HEK293T (cell line): ENCODE results near the gene TLCD1.
"Not testable (repeated sequence)": the region's sequence is repeated elsewhere in the genome, so short reads cannot be mapped to it uniquely, and the experiment has no call there.

Experiments used
- CTCF ChIA-PET: fragments of 350-600 bp; formaldehyde crosslinking; extraction: SDS; loops from one replicate; lab custom pipeline; 2021; ENCODE audit warnings: antibody characterized with exemption, inconsistent platforms; lab: Yijun Ruan, JAX
- POLR2A ChIA-PET: fragments of 350-600 bp; formaldehyde crosslinking; extraction: SDS; loops from one replicate; lab custom pipeline; 2020; ENCODE audit warnings: antibody characterized with exemption, inconsistent platforms; lab: Yijun Ruan, JAX
- DNase-seq: peaks from one replicate; pipeline ENCODE4 v3.0.0; 2012; ENCODE audit warnings: mixed read lengths; ENCODE audit errors: extremely low spot score
- ARNT ChIP-seq: fragments of 450-650 bp; IDR thresholded peaks from 2 replicates; pipeline ENCODE4 v1.6.1; 2017; ENCODE audit warnings: mild to moderate bottlenecking
- BHLHE40 ChIP-seq: fragments of 450-650 bp; IDR thresholded peaks from 2 replicates; pipeline ENCODE4 v1.6.1; 2016; ENCODE audit warnings: mild to moderate bottlenecking, moderate library complexity, borderline replicate concordance
- CTBP1 ChIP-seq: fragments of 450-650 bp; IDR thresholded peaks from 2 replicates; pipeline ENCODE4 v1.6.1; 2016; ENCODE audit warnings: borderline replicate concordance
- ELF4 ChIP-seq: fragments of 450-650 bp; IDR thresholded peaks from 2 replicates; pipeline ENCODE4 v1.6.1; 2017; ENCODE audit warnings: antibody characterized with exemption
- FOXA1 ChIP-seq: fragments of 450-650 bp; IDR thresholded peaks from 2 replicates; pipeline ENCODE4 v1.6.1; 2016; ENCODE audit warnings: mild to moderate bottlenecking
- FOXK2 ChIP-seq: fragments of 450-650 bp; IDR thresholded peaks from 2 replicates; pipeline ENCODE4 v1.6.1; 2016; ENCODE audit warnings: mild to moderate bottlenecking
- FOXM1 ChIP-seq: fragments of 450-650 bp; IDR thresholded peaks from 2 replicates; pipeline ENCODE4 v1.6.1; 2017; ENCODE audit warnings: mild to moderate bottlenecking, borderline replicate concordance
- HDGF ChIP-seq: fragments of 450-650 bp; IDR thresholded peaks from 2 replicates; pipeline ENCODE4 v1.6.1; 2017; ENCODE audit warnings: antibody characterized with exemption, borderline replicate concordance
- L3MBTL2 ChIP-seq: fragments of 450-650 bp; conservative IDR thresholded peaks from 2 replicates; pipeline ENCODE4 v1.6.1; 2016; ENCODE audit warnings: mild to moderate bottlenecking
- LEF1 ChIP-seq: fragments of 450-650 bp; IDR thresholded peaks from 2 replicates; pipeline ENCODE4 v1.6.1; 2017; ENCODE audit warnings: mild to moderate bottlenecking, borderline replicate concordance
- NFRKB ChIP-seq: fragments of 450-650 bp; IDR thresholded peaks from 2 replicates; pipeline ENCODE4 v1.6.1; 2016; ENCODE audit warnings: mild to moderate bottlenecking, moderate library complexity
- SP1 ChIP-seq: fragments of 450-650 bp; IDR thresholded peaks from 2 replicates; pipeline ENCODE4 v1.6.1; 2017
- TARDBP ChIP-seq: fragments of 450-650 bp; IDR thresholded peaks from 2 replicates; pipeline ENCODE4 v1.6.1; 2016
- TF ChIP-seq, protein P1 (sequence below): fragments of 450-650 bp; IDR thresholded peaks from 2 replicates; pipeline ENCODE4 v1.6.1; 2016

Gene TLCD1

DNA sequence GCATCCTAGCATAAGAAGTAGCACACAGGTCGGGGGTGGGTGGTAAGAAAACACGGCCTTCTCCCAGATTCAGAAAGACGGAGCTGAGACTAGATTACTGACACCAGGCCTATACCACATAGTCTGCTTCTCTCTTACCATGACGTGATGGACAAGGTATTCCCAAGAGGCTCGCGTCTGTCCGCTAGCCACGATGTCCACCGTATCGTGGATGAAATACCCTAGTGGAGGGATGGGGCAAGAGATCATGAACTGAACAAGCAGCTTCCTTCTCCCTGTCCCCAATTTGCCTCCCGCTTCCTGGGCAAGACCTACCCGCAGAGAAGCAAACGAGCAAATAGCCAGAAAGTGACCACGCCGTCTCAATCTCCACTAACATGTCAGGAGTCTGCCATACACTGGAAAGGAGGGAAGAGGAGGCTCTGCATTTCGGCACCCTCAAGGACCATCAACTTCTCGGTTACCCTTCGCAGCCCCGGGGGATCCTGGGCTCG is 820 bp downstream of the TLCD1 start:
- ChIA-PET POLR2A (interaction anchor here (0.6 to 11.6 kb wide), 15 partner anchors 8 to 227 kb away, joined by 3 to 409 read pairs (median 8); partner anchors contain the start of genes FAM222B, FLOT2, PHF12 and PROCA1), CTCF (interaction anchor here (0.6 to 6.7 kb wide), 9 partner anchors 8 to 646 kb away, joined by 3 to 185 read pairs (median 3); partner anchors contain the start of gene PROCA1)
- no peak for DNase-seq
- TF ChIP-seq TARDBP (no peak), ELF4 (peak; percentile 46)

DNA sequence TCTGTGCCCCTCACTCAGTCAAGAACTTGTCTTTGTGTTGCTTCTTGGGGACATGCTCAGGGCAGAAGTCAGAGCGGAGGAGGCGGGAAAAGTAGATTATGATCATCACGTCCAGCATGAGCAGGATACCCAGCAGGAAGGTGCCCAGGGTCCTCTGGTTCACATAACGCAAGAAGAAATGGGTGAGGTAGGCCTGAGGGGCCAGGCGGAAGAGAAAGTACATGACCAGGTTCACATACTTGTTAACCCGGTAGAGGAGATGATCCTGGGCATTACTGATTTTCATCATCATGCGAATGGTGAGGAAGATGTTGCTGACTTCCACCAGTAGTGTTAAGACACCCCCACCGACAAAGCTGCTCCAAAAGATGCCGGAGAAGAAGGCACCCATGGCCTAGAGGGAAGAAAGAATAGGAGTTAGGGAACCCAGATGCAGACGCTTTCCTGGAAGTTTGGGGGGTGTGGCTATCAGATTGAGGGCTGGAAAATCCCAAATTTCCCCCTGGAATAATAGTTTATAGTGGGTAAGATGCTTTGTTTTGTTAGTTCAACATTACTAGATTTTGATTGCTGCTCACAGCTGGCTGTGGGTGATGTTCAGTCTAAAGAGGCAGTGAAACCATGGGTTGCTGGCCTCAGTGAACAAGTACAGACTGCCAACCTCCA is 1.4 kb downstream of the TLCD1 start:
- TF ChIP-seq NFRKB (no peak), HDGF (no peak), ARNT (no peak), LEF1 (no peak), ELF4 (0 out of 2 replicates have a peak, but pooled peaks have one; percentile 11), L3MBTL2 (0 out of 2 replicates have a peak, but pooled peaks have one; percentile 10), CTBP1 (0 out of 2 replicates have a peak, but pooled peaks have one; percentile 30)
- CTCF ChIA-PET = interaction anchor here (0.6 to 6.7 kb wide), 9 partner anchors 8 to 646 kb away, joined by 3 to 185 read pairs (median 3); partner anchors contain the start of gene PROCA1
- DNase-seq = no peak
- POLR2A ChIA-PET = interaction anchor here (0.6 to 11.6 kb wide), 16 partner anchors 8 to 228 kb away, joined by 3 to 409 read pairs (median 6); partner anchors contain the start of genes FAM222B, FLOT2, PHF12 and PROCA1

DNA sequence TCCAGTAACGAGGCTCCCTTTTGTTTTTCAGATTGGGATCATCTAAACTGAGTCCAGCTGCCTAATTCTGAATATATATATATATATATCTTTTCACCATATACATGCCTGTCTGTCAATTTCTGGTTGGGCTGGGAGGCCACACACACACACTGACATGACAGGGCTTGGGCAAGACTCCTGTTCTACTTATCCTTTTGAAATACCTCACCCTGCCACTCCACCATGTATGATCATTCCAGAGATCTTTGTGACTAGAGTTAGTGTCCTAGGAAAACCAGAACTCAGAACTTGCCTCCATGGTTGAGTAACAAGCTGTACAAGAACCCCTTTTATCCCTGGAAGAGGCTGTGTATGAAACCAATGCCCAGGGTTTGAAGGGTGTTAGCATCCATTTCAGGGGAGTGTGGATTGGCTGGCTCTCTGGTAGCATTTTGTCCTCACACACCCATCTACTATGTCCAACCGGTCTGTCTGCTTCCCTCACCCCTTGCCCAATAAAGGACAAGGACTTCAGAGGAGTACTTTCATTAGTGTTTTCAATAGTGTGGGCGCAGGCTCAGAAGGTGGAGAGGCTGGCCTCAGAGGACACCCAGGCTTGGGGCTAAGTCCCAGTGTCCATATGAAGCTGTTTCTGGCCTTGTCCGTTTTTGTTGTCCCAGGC is 2.1 kb downstream of the TLCD1 start:
- ChIA-PET CTCF (interaction anchor here (0.6 to 6.7 kb wide), 3 partner anchors 25 to 229 kb away, joined by 3 to 185 read pairs (median 5); no protein-coding TSS in a partner anchor), POLR2A (interaction anchor here (0.9 to 11.6 kb wide), 9 partner anchors 8 to 225 kb away, joined by 4 to 409 read pairs (median 10); partner anchors contain the start of genes FAM222B, FLOT2, PROCA1 and SDF2)
- not testable (repeated sequence) for DNase-seq

DNA sequence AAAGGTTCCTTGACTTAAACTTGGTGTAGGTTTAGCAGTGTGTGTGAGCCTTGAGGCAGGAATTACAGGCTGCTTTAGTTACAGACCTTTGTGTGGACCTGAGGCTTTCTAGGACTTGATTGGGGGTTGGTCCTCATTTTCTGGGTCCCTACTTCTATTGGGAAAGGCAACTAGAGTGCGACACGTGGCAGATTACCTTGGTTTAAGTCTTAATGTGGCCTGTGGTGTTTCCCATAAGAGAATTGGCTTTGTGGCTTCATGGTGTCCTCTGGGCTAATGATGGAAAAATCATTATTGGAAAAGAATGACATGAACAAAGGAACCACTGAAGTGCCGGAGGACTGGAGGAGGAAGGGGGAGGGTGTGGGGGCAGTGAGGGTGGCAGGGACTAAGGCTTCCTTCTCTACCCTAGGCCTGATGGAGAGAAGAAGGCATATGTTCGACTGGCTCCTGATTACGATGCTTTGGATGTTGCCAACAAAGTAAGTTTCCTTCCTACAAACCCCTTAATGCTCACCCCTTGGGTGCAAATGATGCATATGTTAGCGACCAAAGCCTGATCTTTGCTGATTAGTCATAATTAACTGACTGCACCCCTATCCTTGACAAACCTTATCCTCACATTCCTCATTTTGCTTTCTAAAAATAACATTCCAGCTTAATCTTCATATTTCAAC is 2.7 kb downstream of the TLCD1 start:
- no peak for DNase-seq
- POLR2A ChIA-PET = interaction anchor here (0.9 to 11.6 kb wide), 4 partner anchors 7 to 39 kb away, joined by 4 to 309 read pairs (median 30); partner anchors contain the start of gene PROCA1
- TF ChIP-seq LEF1 (no peak), BHLHE40 (no peak), NFRKB (no peak), FOXA1 (no peak), ARNT (no peak), TARDBP (no peak), SP1 (no peak), FOXM1 (no peak)
- TF ChIP-seq, protein P1, sequence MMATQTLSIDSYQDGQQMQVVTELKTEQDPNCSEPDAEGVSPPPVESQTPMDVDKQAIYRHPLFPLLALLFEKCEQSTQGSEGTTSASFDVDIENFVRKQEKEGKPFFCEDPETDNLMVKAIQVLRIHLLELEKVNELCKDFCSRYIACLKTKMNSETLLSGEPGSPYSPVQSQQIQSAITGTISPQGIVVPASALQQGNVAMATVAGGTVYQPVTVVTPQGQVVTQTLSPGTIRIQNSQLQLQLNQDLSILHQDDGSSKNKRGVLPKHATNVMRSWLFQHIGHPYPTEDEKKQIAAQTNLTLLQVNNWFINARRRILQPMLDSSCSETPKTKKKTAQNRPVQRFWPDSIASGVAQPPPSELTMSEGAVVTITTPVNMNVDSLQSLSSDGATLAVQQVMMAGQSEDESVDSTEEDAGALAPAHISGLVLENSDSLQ = no peak
- CTCF ChIA-PET = interaction anchor here (1.8 to 6.7 kb wide), 2 partner anchors 12 to 25 kb away, joined by 10 to 185 read pairs; partner anchors contain the start of gene PROCA1

DNA sequence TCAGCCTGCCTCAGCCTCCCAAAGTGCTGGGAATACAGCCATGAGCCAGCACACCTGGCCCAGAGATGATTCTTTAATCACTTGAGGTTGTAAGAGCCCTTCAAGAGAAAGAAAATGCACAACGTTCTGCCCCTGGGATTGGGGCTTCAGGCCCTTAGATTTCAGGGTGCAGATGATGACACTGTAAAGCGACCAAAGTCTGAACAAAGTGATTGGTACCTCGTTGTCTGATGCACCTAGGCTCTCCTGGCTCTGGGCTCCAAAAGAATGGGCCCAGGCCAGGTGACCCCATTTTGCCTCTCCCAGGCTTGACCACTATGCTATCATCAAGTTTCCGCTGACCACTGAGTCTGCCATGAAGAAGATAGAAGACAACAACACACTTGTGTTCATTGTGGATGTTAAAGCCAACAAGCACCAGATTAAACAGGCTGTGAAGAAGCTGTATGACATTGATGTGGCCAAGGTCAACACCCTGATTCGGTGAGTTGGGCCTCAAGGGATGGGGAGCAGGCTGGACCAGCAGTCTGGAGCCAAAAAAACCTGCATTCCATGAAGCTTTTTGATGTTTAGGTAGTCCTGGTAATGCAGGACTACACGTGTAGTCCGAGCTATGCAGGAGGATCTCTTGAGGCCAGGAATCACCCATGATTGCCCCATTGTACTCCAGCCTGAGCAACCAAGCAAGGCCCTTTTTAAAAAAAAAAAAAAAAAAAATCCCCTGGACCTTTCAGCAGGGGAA is 3.4 kb downstream of the TLCD1 start:
- DNase-seq = no peak
- ChIA-PET CTCF (interaction anchor here (1.8 kb wide), 1 partner anchor 11 kb away, joined by 10 read pairs; the partner anchor contains the start of gene PROCA1), POLR2A (interaction anchor here (1.0 to 11.6 kb wide), 3 partner anchors 16 to 27 kb away, joined by 3 to 309 read pairs (median 4); partner anchors contain the start of gene PROCA1)
- no peak for TF ChIP-seq LEF1
- TF ChIP-seq TARDBP = no peak

DNA sequence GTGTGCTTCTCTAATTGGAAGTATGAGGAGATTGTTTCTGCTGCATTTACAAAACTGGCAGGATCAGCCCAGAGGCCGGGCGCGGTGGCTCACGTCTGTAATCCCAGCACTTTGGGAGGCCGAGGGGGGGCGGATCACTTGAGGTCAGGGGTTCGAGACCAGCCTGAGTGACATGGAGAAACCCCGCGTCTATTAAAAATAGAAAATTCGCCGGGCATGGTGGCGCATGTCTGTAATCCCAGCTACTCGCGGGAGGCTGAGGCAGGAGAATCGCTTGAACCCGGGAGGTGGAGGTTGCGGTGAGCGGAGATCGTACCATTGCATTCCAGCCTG is 5.1 kb downstream of the TLCD1 start:
- not testable (repeated sequence) for DNase-seq
- ChIA-PET POLR2A (interaction anchor here (1.2 to 11.6 kb wide), 8 partner anchors 15 to 228 kb away, joined by 3 to 309 read pairs (median 5); partner anchors contain the start of genes PROCA1, SDF2 and SUPT6H), CTCF (interaction anchor here (0.9 to 1.2 kb wide), 3 partner anchors 43 to 182 kb away, joined by 3 to 5 read pairs (median 3); no protein-coding TSS in a partner anchor)

DNA sequence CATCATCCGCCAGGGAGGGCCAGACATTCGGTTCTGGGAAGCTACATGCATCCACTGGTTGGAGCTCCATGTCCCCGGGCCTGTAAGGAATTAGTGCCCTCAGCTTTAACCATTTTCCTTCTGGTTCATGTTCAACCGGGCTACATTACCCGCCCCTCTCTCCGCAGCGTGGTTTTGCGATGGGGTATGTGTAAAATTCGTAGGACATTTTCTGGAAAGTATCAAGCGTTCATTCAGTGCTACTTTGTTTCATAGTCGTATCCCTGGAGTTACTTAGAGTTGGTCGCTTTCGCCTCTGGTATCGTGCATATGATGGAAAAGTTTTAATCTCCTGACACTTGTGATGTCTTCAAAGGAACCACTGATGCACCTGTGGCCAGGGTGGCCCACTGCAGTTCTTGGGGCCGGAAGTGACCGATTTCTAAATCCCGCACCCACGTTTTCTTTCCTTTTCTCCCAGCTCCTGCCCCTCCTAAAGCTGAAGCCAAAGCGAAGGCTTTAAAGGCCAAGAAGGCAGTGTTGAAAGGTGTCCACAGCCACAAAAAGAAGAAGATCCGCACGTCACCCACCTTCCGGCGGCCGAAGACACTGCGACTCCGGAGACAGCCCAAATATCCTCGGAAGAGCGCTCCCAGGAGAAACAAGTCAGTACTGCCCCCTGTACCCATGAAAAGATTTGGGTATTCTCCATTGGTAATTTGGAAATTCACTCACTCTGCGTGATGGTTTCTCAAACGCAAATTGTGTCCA is 5.6 kb downstream of the TLCD1 start:
- ChIA-PET POLR2A (interaction anchor here (0.7 to 11.6 kb wide), 27 partner anchors 8 to 265 kb away, joined by 3 to 309 read pairs (median 7); partner anchors contain the start of genes ALDOC, DHRS13, FAM222B and NEK8), CTCF (interaction anchor here (0.9 to 1.3 kb wide), 3 partner anchors 10 to 73 kb away, joined by 3 to 5 read pairs (median 4); no protein-coding TSS in a partner anchor)
- DNase-seq = no peak
- no peak for TF ChIP-seq CTBP1
- no peak for TF ChIP-seq TARDBP
- TF ChIP-seq, protein P1 = no peak
- 0 out of 2 replicates have a peak, but pooled peaks have one; percentile 5 for TF ChIP-seq HDGF
- TF ChIP-seq FOXK2 = no peak
- TF ChIP-seq NFRKB = no peak
- TF ChIP-seq SP1 = no peak
- no peak for TF ChIP-seq BHLHE40
